HG02798 (cell line): ENCODE measurements around the gene DBP.
"Not testable (repeated sequence)": the region's sequence is repeated elsewhere in the genome, so short reads cannot be mapped to it uniquely, and the experiment has no call there.

Experiments used
- ATAC-seq: cut with Tn5 transposase; IDR thresholded peaks from one replicate; pipeline ENCODE4 v1.9.1; 2021; ENCODE audit warnings: mild to moderate bottlenecking; ENCODE audit not compliant: unreplicated experiment, poor library complexity

The DBP gene

GRCh38 chr19:48636859-48637448 lies at the start of gene DBP:
TSS of gene DBP (minus strand) at chr19:48637379. CDS start at chr19:48636994, 385 bp downstream.
- ATAC-seq: no peak

- not testable (repeated sequence) for ATAC-seq
Measured at GRCh38 chr19:48686637-48687036, 49.5 kb upstream of the DBP start.

GRCh38 chr19:48686088-48686487 lies 48.9 kb upstream of the DBP start:
- ATAC-seq: no peak

- ATAC-seq: no peak
Measured at GRCh38 chr19:48685583-48685982, 48.4 kb upstream of the DBP start.

- no peak for ATAC-seq
Measured at GRCh38 chr19:48683349-48683748, 46.2 kb upstream of the DBP start.

GRCh38 chr19:48681127-48681470 lies 43.9 kb upstream of the DBP start:
- ATAC-seq: no peak

GRCh38 chr19:48680436-48681126 lies 43.4 kb upstream of the DBP start:
- no peak for ATAC-seq

- ATAC-seq: not testable (repeated sequence)
Measured at GRCh38 chr19:48680006-48680405, 42.8 kb upstream of the DBP start.

GRCh38 chr19:48678201-48678600 lies 41.0 kb upstream of the DBP start:
- no peak for ATAC-seq

GRCh38 chr19:48676887-48677286 lies 39.7 kb upstream of the DBP start:
- no peak for ATAC-seq

GRCh38 chr19:48676487-48676886 lies 39.3 kb upstream of the DBP start:
- no peak for ATAC-seq

GRCh38 chr19:48674921-48675824 lies 38.0 kb upstream of the DBP start:
- ATAC-seq: no peak

- no peak for ATAC-seq
Measured at GRCh38 chr19:48674216-48674809, 37.1 kb upstream of the DBP start.

GRCh38 chr19:48673436-48674100 lies 36.4 kb upstream of the DBP start:
- no peak for ATAC-seq

GRCh38 chr19:48672994-48673393 lies 35.8 kb upstream of the DBP start, which contains the start of gene NTN5:
TSS of gene NTN5 (minus strand) at chr19:48673017. CDS start at chr19:48670986, 2,031 bp downstream.
- ATAC-seq: no peak

- no peak for ATAC-seq
Measured at GRCh38 chr19:48671446-48671995, 34.3 kb upstream of the DBP start.

- no peak for ATAC-seq
Measured at GRCh38 chr19:48670699-48671445, 33.7 kb upstream of the DBP start.

- no peak for ATAC-seq
Measured at GRCh38 chr19:48669903-48670668, 32.9 kb upstream of the DBP start.
